ENCODE measurements around the gene ABR. TPM values are rescaled to one million over a fixed set of nuclear protein-coding genes. Genes with fewer than 3 reads are reported as not detected.

ABR gene
- total RNA-seq, 1 experiment from 2014 or later: 172 TPM

DNA sequence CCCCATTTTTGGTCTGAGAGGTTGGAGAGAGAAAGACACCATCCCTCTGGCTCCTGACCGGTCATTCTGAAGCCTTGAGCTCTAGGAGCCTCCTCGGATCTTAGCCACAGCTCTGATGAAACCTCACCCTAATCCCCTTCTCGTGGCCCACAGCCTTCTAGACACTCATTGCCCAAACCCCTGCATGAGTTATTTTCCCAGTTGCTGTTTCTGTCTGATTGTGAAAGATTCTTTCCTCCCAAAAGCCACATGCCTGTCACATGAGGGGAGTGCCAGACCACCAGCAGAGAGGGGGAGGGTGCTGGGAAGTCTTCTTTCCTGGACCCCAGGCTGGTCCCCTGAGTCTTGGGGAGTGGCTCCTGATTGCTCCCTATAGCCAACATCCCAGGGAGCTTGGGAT is 17.6 kb upstream of the ABR start:
- no TSS peak for BruUV-seq (replicated peaks)
- POLR2A ChIA-PET: no interaction called here
- H3K27ac ChIP-seq (ENCODE audit: low read length): no peak overlapping the region
- H3K4me1 ChIP-seq (ENCODE audit: control insufficient read depth, insufficient read depth, low read length): peaks cover 2% of the 10 kb centered on the region; the same call in 1 of the 2 replicates
- in situ Hi-C loops (cut with HindIII; ENCODE audit: low pct_unique_long_range_greater_than_20kb, low sequenced_read_pairs) (no loop called here), intact Hi-C loops (cut with micrococcal nuclease; ENCODE audit: unreplicated experiment) (no loop called here)
- H3K36me3 ChIP-seq (ENCODE audit: control insufficient read depth, insufficient read depth, low read length): no peaks in the 10 kb centered on the region
- no peak for DNase-seq (ENCODE audit: low read depth, low spot score)
- H3K27me3 ChIP-seq (ENCODE audit: control insufficient read depth, insufficient read depth, low read length): no peaks in the 10 kb centered on the region
- TF ChIP-seq SIN3A (IDR thresholded peaks at IDR 0.05; ENCODE audit: borderline replicate concordance, insufficient read depth, low read depth, low read length) (no peak), TCF7L2 (IDR thresholded peaks at IDR 0.05; ENCODE audit: low read depth, low read length) (no peak), POLR2AphosphoS5 (IDR thresholded peaks at IDR 0.05; ENCODE audit: low read depth, low read length) (no peak)
- TF ChIP-seq, protein P1, sequence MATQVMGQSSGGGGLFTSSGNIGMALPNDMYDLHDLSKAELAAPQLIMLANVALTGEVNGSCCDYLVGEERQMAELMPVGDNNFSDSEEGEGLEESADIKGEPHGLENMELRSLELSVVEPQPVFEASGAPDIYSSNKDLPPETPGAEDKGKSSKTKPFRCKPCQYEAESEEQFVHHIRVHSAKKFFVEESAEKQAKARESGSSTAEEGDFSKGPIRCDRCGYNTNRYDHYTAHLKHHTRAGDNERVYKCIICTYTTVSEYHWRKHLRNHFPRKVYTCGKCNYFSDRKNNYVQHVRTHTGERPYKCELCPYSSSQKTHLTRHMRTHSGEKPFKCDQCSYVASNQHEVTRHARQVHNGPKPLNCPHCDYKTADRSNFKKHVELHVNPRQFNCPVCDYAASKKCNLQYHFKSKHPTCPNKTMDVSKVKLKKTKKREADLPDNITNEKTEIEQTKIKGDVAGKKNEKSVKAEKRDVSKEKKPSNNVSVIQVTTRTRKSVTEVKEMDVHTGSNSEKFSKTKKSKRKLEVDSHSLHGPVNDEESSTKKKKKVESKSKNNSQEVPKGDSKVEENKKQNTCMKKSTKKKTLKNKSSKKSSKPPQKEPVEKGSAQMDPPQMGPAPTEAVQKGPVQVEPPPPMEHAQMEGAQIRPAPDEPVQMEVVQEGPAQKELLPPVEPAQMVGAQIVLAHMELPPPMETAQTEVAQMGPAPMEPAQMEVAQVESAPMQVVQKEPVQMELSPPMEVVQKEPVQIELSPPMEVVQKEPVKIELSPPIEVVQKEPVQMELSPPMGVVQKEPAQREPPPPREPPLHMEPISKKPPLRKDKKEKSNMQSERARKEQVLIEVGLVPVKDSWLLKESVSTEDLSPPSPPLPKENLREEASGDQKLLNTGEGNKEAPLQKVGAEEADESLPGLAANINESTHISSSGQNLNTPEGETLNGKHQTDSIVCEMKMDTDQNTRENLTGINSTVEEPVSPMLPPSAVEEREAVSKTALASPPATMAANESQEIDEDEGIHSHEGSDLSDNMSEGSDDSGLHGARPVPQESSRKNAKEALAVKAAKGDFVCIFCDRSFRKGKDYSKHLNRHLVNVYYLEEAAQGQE (IDR thresholded peaks at IDR 0.05; ENCODE audit: insufficient read depth in 1 of 2, low read depth in 2 of 2, low read length in 1 of 2): no peak
- TF ChIP-seq, protein P2, sequence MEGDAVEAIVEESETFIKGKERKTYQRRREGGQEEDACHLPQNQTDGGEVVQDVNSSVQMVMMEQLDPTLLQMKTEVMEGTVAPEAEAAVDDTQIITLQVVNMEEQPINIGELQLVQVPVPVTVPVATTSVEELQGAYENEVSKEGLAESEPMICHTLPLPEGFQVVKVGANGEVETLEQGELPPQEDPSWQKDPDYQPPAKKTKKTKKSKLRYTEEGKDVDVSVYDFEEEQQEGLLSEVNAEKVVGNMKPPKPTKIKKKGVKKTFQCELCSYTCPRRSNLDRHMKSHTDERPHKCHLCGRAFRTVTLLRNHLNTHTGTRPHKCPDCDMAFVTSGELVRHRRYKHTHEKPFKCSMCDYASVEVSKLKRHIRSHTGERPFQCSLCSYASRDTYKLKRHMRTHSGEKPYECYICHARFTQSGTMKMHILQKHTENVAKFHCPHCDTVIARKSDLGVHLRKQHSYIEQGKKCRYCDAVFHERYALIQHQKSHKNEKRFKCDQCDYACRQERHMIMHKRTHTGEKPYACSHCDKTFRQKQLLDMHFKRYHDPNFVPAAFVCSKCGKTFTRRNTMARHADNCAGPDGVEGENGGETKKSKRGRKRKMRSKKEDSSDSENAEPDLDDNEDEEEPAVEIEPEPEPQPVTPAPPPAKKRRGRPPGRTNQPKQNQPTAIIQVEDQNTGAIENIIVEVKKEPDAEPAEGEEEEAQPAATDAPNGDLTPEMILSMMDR (IDR thresholded peaks at IDR 0.05): no peak
- CTCF ChIA-PET: no interaction called here
- H3K9me3 ChIP-seq (ENCODE audit: control insufficient read depth, insufficient read depth, low read depth, low read length): no peaks in the 10 kb centered on the region
- H3K4me3 ChIP-seq (ENCODE audit: low read depth in 2 of 2, low read length in 2 of 2): no peak overlapping the region
- ATAC-seq: no peak

DNA sequence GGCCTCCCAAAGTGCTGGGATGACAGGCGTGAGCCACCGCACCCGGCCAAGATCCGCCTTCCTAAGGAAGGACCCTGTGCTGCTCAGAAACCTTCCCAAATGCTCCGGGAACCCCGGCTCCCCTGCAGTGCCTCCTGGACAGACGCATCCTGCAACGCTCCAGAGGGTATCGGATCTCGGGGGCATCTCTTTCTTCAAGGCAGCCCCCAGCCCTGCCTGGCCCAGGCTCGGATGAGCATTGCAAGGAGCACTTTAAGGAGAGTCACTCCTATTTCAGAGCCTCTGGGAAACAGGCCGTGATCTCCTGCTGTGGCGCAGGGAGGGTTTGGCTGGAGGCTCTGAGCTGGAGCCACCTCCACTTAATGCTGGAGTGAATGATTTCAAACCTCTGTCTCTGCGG is 17.2 kb upstream of the ABR start:
- TF ChIP-seq, protein P2 (IDR thresholded peaks at IDR 0.05): no peak
- TF ChIP-seq, protein P1 (IDR thresholded peaks at IDR 0.05; ENCODE audit: insufficient read depth in 1 of 2, low read depth in 2 of 2, low read length in 1 of 2): no peak
- no peak for TF ChIP-seq SIN3A (IDR thresholded peaks at IDR 0.05; ENCODE audit: borderline replicate concordance, insufficient read depth, low read depth, low read length)
- ChIA-PET CTCF (interaction anchor here (0.6 to 0.7 kb wide), 2 partner anchors 100 to 417 kb away, joined by 6 to 8 read pairs; no protein-coding TSS in a partner anchor), POLR2A (no interaction called here)
- in situ Hi-C loops (cut with HindIII; ENCODE audit: low pct_unique_long_range_greater_than_20kb, low sequenced_read_pairs) (no loop called here), intact Hi-C loops (cut with micrococcal nuclease; ENCODE audit: unreplicated experiment) (no loop called here)
- peaks cover 2% of the 10 kb centered on the region; the same call in 1 of the 2 replicates for H3K4me1 ChIP-seq (ENCODE audit: control insufficient read depth, insufficient read depth, low read length)
- no peak overlapping the region for H3K4me3 ChIP-seq (ENCODE audit: low read depth in 2 of 2, low read length in 2 of 2)
- H3K9me3 ChIP-seq (ENCODE audit: control insufficient read depth, insufficient read depth, low read depth, low read length): no peaks in the 10 kb centered on the region
- no peak overlapping the region for H3K27ac ChIP-seq (ENCODE audit: low read length)
- H3K36me3 ChIP-seq (ENCODE audit: control insufficient read depth, insufficient read depth, low read length): no peaks in the 10 kb centered on the region
- DNase-seq (ENCODE audit: low read depth, low spot score) (no peak), ATAC-seq (no peak)
- no peaks in the 10 kb centered on the region for H3K27me3 ChIP-seq (ENCODE audit: control insufficient read depth, insufficient read depth, low read length)
- BruUV-seq (replicated peaks): no TSS peak
